GM12891 (cell line): ENCODE results near the gene BNIP5.

Source experiments
- PAX5 ChIP-seq: IDR thresholded peaks from 2 replicates; pipeline ENCODE4 v1.6.1; 2011; ENCODE audit warnings: low read length, moderate library complexity, mild to moderate bottlenecking; ENCODE audit not compliant: insufficient read depth, severe bottlenecking
- POLR2A ChIP-seq: IDR thresholded peaks from 2 replicates; pipeline ENCODE4 v1.6.1; 2011; ENCODE audit warnings: low read depth, low read length, control low read depth
- POU2F2 ChIP-seq: IDR thresholded peaks from 2 replicates; pipeline ENCODE4 v1.6.1; 2011; ENCODE audit warnings: low read depth, mild to moderate bottlenecking, control low read depth, low read length, moderate library complexity
- TAF1 ChIP-seq: IDR thresholded peaks from 2 replicates; pipeline ENCODE4 v1.6.1; 2011; ENCODE audit warnings: low read depth, low read length, control low read depth

- TF ChIP-seq POLR2A (no peak), PAX5 (no peak), TAF1 (no peak), POU2F2 (no peak)
Measured at GRCh38 chr6:36378936-36379335, 42.2 kb upstream of the BNIP5 start.
